Measurements from ENCODE around the gene SMYD5. TPM values are rescaled to one million over a fixed set of nuclear protein-coding genes. Genes with fewer than 3 reads are reported as not detected.

SMYD5 gene
- total and polyA plus RNA-seq, 2 donors (not counting 1 experiment from before 2014, with no cell fraction given) = 31.9 to 41.0 TPM

DNA sequence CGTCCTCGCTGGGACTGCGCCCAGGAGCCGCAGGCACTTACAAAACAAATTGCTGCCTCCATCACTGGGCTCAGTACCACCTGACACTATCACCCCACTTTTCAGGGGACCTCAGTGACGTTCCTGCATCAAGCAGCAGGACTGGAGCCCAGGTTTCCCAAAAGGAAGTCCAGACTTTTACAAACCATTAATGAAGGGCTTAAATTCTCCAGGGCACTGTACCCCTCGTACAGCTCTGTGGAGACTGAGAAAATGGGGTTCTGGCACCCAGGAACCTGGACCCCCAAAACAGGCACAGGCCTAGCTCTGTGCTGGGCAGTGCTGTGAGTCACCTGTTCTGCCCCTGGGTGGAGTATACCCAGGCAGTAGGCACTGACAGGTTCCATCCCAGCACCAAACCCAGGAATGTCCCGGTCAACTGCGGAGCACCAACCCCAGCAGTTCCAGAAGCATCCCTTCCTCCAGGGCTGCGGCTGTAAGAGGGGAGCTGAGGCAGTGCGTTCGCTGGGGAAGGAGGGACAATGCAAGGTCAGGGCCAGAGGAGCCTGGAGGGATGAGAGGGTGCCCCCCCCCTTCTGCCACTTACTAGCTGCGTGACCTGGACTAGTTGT lies 36.3 kb upstream of the SMYD5 start:
- peak overlapping the region in 2 of 5 experiments; percentile 72 to 76 for H3K4me3 ChIP-seq (ENCODE audit: control extremely low read depth in 1 of 5, extremely low read depth in 1 of 5, insufficient read depth in 1 of 5, low read depth in 2 of 5, low read length in 4 of 5)
- intact Hi-C loops (cut with micrococcal nuclease) = loop anchor here (1.0 to 10.0 kb wide), 9 partner anchors 15 to 1253 kb away; partner anchors contain the start of genes PRADC1, RAB11FIP5, SFXN5 and SMYD5
- H2AFZ ChIP-seq (ENCODE audit: insufficient read depth, low read depth, low read length, poor library complexity, severe bottlenecking) = peak overlapping the region; percentile 94
- peak overlapping the region; percentile 89 for H3K4me2 ChIP-seq (replicated peaks; ENCODE audit: low read depth, low read length, poor library complexity, severe bottlenecking)
- ChIA-PET POLR2A (no interaction called here), CTCF (interaction anchor here (0.8 to 6.6 kb wide), 37 partner anchors 10 to 1476 kb away, joined by 3 to 137 read pairs (median 6); partner anchors contain the start of genes ALMS1, CCT7, FBXO41 and PRADC1)
- no peaks in the 10 kb centered on the region for H3K9me3 ChIP-seq (ENCODE audit: control extremely low read depth in 1 of 3, control insufficient read depth in 2 of 3, insufficient read depth in 1 of 3, low read length in 2 of 3)
- peak overlapping the region; percentile 67 for H3K9ac ChIP-seq (ENCODE audit: low read length)
- no peaks in the 10 kb centered on the region for H4K20me1 ChIP-seq (ENCODE audit: control insufficient read depth, insufficient read depth, low read length, poor library complexity, severe bottlenecking)
- ATAC-seq (ENCODE audit: low read depth) (no peak), DNase-seq (no peak)
- no peak overlapping the region for H3K27ac ChIP-seq (ENCODE audit: low read length in 2 of 2)
- Mint-ChIP-seq H3K27me3 (peaks cover 55% of the 10 kb centered on the region), H3K27ac (no peak overlapping the region), H3K4me3 (peak overlapping the region; percentile 94), H3K9me3 (ENCODE audit: insufficient read depth) (no peaks in the 10 kb centered on the region), H3K4me1 (peaks cover 16% of the 10 kb centered on the region)
- H3K4me1 ChIP-seq (ENCODE audit: control insufficient read depth in 2 of 2, insufficient read depth in 2 of 2, low read length in 2 of 2) = peaks cover 24 to 28% of the 10 kb centered on the region in 2 donors
- no peaks in the 10 kb centered on the region for H3K79me2 ChIP-seq (ENCODE audit: control insufficient read depth, insufficient read depth, low read length)
- peaks cover 0 to 53% (median 16%) of the 10 kb centered on the region in 4 experiments for H3K27me3 ChIP-seq (replicated peaks in 1 of 4; ENCODE audit: control extremely low read depth in 1 of 4, control insufficient read depth in 3 of 4, insufficient read depth in 4 of 4, low read length in 3 of 4)
- TF ChIP-seq, protein P1, sequence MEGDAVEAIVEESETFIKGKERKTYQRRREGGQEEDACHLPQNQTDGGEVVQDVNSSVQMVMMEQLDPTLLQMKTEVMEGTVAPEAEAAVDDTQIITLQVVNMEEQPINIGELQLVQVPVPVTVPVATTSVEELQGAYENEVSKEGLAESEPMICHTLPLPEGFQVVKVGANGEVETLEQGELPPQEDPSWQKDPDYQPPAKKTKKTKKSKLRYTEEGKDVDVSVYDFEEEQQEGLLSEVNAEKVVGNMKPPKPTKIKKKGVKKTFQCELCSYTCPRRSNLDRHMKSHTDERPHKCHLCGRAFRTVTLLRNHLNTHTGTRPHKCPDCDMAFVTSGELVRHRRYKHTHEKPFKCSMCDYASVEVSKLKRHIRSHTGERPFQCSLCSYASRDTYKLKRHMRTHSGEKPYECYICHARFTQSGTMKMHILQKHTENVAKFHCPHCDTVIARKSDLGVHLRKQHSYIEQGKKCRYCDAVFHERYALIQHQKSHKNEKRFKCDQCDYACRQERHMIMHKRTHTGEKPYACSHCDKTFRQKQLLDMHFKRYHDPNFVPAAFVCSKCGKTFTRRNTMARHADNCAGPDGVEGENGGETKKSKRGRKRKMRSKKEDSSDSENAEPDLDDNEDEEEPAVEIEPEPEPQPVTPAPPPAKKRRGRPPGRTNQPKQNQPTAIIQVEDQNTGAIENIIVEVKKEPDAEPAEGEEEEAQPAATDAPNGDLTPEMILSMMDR (IDR thresholded peaks at IDR 0.05) = peak; percentile 52
- TF ChIP-seq EZH2 (IDR thresholded peaks at IDR 0.05; ENCODE audit: borderline replicate concordance, insufficient read depth, low read depth, low read length, poor library complexity, severe bottlenecking) = no peak
- WGBS (ENCODE audit: insufficient coverage) = 0% methylated on average over 5 of the region's 12 CpGs
- H3K36me3 ChIP-seq (replicated peaks in 1 of 2; ENCODE audit: control extremely low read depth in 1 of 2, control insufficient read depth in 1 of 2, extremely low read depth in 1 of 2, insufficient read depth in 2 of 2, low read length in 1 of 2) = no peaks in the 10 kb centered on the region

GRCh38 chr2:73185965-73186364 lies 28.1 kb upstream of the SMYD5 start:
- Histone ChIP-seq H3K4me2 (replicated peaks; ENCODE audit: low read depth, low read length, poor library complexity, severe bottlenecking) (no peak overlapping the region), H3K9ac (ENCODE audit: low read length) (no peak overlapping the region), H3K4me1 (ENCODE audit: control insufficient read depth in 2 of 2, insufficient read depth in 2 of 2, low read length in 2 of 2) (no peaks in the 10 kb centered on the region), H3K36me3 (replicated peaks in 1 of 2; ENCODE audit: control extremely low read depth in 1 of 2, control insufficient read depth in 1 of 2, extremely low read depth in 1 of 2, insufficient read depth in 2 of 2, low read length in 1 of 2) (no peaks in the 10 kb centered on the region), H4K20me1 (ENCODE audit: control insufficient read depth, insufficient read depth, low read length, poor library complexity, severe bottlenecking) (no peaks in the 10 kb centered on the region), H3K27ac (ENCODE audit: low read length in 2 of 2) (no peak overlapping the region), H3K79me2 (ENCODE audit: control insufficient read depth, insufficient read depth, low read length) (no peaks in the 10 kb centered on the region), H2AFZ (ENCODE audit: insufficient read depth, low read depth, low read length, poor library complexity, severe bottlenecking) (no peak overlapping the region), H3K27me3 (replicated peaks in 1 of 4; ENCODE audit: control extremely low read depth in 1 of 4, control insufficient read depth in 3 of 4, insufficient read depth in 4 of 4, low read length in 3 of 4) (peaks cover 0 to 20% (median 0%) of the 10 kb centered on the region in 4 experiments), H3K4me3 (ENCODE audit: control extremely low read depth in 1 of 5, extremely low read depth in 1 of 5, insufficient read depth in 1 of 5, low read depth in 2 of 5, low read length in 4 of 5) (no peak overlapping the region), H3K9me3 (ENCODE audit: control extremely low read depth in 1 of 3, control insufficient read depth in 2 of 3, insufficient read depth in 1 of 3, low read length in 2 of 3) (peaks cover 0 to 9% (median 0%) of the 10 kb centered on the region in 3 donors)
- peaks cover 28% of the 10 kb centered on the region for H3K27me3 Mint-ChIP-seq
- WGBS (ENCODE audit: insufficient coverage) = no CpG with 5 or more reads among the region's 2 CpGs
- CTCF ChIA-PET = interaction anchor here (3.7 kb wide), 1 partner anchor 8 kb away, joined by 27 read pairs; no protein-coding TSS in a partner anchor
- no peak overlapping the region for H3K4me3 Mint-ChIP-seq
- peaks cover 6% of the 10 kb centered on the region for H3K9me3 Mint-ChIP-seq (ENCODE audit: insufficient read depth)
- TF ChIP-seq, protein P1 (IDR thresholded peaks at IDR 0.05) = no peak
- TF ChIP-seq EZH2 (IDR thresholded peaks at IDR 0.05; ENCODE audit: borderline replicate concordance, insufficient read depth, low read depth, low read length, poor library complexity, severe bottlenecking) = no peak
- H3K4me1 Mint-ChIP-seq = no peaks in the 10 kb centered on the region
- POLR2A ChIA-PET = no interaction called here
- intact Hi-C loops (cut with micrococcal nuclease) = no loop called here
- H3K27ac Mint-ChIP-seq = no peak overlapping the region
- ATAC-seq (ENCODE audit: low read depth) = no peak
- DNase-seq = no peak

Measured in B cell (primary cell).